HG03354 (cell line): Measurements from ENCODE around the gene PTPRM.

Experiments
- ATAC-seq: cut with Tn5 transposase; IDR thresholded peaks from one replicate; pipeline ENCODE4 v1.9.1; 2021; ENCODE audit warnings: mild to moderate bottlenecking; ENCODE audit not compliant: unreplicated experiment, poor library complexity, severe bottlenecking

The PTPRM gene

DNA sequence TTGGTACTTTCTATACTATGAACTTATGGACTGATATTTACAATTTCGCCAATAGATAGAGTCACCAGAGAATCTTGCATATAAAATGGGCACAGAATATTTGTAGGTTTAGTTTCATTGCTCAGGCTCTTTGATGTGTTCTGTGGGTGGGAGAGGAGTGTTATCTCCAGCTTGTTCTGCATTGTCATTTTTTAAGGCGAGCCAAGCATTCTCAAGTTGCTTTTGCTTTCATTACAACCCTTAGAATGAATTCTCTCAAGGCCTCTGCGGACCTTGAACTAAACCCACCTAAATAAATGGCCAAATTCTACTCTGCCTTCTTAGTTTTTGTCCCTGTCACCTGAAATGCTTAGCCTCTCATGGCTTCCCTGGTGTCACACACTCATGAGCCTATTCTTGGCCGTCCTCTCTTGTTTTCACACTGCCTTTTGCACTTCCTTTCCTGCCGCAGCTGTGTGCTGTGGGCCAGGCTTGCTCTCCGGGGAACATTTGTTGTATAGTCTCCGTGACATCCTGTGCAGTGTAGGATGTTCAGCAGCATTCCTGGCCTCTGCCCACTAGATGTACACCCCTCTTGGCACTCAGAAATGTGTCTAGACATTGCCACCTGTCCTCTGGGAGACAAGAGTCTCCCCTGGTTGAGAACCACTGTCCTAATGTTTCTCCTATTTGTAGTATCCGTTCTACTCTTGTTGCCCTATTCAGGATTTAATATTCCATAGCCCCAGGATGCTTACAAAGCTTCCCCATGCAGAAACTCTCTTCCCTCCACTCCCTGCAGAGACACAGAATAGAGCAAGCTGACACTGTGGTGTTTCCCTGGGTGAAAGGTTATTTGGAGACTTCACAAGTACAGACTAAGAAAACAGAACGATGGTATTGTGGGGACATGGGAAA lies 255.6 kb downstream of the PTPRM start:
- ATAC-seq, result no peak

GRCh38 chr18:7824970-7825369 lies 257.9 kb downstream of the PTPRM start:
- ATAC-seq, result no peak

DNA sequence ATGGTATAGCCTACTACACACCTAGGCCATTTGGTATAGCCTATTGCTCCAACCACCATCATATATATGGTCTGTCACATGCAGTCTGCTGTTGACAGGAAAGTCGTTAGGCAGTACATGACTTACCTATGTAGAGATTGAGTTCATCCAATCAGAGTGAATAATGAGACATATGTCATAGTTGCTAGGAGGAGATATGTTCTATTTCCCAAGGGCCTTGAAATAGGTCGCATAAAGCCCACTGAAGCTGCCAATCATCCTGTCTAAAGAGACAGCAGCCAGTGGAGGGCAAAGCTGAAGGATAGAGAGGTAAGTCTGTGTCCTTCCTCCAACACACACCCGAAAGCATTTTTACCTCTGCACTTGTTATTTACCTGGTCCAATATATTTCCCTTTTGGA lies 263.4 kb downstream of the PTPRM start:
- ATAC-seq, result peak; percentile 79

- no peak for ATAC-seq
Observed at GRCh38 chr18:7839548-7839947, 272.4 kb downstream of the PTPRM start.

- no peak for ATAC-seq
Observed at GRCh38 chr18:7840411-7840810, 273.3 kb downstream of the PTPRM start.

GRCh38 chr18:7844017-7844416 lies 276.9 kb downstream of the PTPRM start:
- no peak for ATAC-seq

DNA sequence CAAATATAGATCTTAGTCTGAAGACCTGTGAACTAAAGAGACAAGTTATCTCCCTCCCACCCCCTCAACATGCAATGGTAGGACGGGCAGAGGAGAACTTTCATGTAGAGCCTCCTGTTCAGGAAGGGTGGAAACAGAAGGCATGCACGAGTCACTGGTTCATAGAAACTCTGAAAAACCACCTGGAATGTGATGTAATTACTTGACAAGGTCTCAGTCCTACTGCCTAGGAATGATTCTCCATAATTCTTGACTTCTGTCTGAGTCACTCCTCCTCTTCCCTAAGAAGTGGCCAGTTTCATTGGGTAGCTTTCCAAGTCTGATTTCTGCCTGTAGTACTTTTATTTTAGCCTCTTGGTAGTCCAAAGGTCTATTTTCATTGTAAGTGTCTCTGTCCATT lies 277.3 kb downstream of the PTPRM start:
- ATAC-seq, result no peak

- no peak for ATAC-seq
Observed at GRCh38 chr18:7846335-7846734, 279.2 kb downstream of the PTPRM start.

GRCh38 chr18:7847357-7848053 lies 280.4 kb downstream of the PTPRM start:
- no peak for ATAC-seq

GRCh38 chr18:7848054-7848412 lies 280.9 kb downstream of the PTPRM start:
- ATAC-seq, result no peak

DNA sequence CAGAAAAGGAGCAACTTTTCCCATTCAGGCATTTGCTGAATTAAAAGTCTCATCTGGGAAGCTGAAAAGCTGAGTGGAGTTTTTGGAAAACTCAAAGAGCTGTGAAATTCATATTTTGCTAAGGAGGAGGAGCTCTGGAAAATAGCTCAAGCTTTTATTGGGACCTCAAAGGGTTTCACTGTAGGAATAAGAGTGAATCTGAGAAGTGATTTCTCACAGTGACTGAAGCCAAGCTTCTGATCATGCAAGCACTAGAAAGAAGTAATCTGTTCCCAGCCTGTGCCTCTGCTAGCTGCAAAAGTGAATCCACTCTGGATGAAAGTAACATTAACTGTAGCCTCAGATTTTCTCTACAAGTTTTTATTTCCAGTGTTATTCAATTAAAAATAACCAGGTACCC lies 283.3 kb downstream of the PTPRM start:
- ATAC-seq, result no peak

DNA sequence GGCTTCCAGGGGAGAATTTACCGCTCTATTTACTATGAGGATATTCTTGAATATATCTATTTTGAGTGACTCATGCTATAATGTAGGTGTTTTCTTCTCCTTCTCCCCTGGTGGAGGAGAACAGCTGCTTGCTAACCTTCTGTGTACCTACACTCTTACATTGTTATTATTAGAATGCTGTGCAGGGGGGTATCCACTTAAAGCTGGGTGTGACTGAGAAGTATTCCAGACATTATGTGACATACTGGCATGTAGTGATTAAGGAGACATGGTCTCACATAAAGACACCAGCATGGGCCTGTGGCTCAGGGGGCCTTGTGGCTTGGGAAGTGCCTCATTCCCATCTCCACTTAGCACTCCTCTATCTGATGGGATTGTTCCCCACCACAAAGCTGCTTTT lies 287.9 kb downstream of the PTPRM start:
- ATAC-seq, result no peak

- ATAC-seq, result no peak
Observed at GRCh38 chr18:7855671-7856070, 288.6 kb downstream of the PTPRM start.

DNA sequence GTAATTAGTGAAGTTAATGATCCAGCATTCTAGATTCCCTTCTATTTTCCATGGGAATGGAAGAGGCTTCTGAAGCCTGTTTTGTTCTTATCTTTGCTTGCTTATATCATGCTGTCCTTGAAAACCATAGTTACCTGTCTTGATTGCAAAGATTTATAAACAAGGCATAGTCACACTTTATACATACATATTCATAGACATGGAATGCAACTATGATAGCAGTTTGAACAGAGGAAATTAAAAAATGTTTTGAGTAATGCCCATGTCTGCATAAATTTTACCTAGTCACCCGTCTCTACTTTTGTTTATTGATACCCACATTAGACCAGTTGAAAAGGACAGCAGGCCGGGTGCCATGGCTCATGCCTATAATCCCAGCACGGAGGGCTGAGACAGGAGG lies 289.0 kb downstream of the PTPRM start:
- ATAC-seq, result no peak

DNA sequence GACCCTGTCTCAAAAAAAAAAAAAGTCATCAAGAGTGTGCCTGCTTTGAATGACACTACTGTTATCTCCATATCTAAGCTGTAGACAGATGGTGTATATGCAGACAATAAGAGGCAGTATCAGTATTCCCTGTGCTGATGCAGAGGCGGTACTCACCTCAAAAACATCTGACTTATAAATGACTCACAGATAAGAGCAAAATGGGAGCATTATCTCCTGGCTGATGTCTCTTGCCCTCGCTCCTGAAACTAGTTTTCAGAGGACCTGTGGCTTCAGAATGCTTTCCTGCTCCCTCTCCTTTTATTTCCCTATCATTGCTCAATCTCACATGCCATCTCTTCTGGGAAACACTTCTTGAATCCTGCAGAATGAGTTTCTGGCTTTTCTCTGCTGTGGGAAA lies 289.6 kb downstream of the PTPRM start:
- no peak for ATAC-seq

- ATAC-seq, result no peak
Observed at GRCh38 chr18:7857562-7857961, 290.4 kb downstream of the PTPRM start.

GRCh38 chr18:7859122-7859521 lies 292.0 kb downstream of the PTPRM start:
- ATAC-seq, result no peak

- no peak for ATAC-seq
Observed at GRCh38 chr18:7870266-7870665, 303.1 kb downstream of the PTPRM start.

DNA sequence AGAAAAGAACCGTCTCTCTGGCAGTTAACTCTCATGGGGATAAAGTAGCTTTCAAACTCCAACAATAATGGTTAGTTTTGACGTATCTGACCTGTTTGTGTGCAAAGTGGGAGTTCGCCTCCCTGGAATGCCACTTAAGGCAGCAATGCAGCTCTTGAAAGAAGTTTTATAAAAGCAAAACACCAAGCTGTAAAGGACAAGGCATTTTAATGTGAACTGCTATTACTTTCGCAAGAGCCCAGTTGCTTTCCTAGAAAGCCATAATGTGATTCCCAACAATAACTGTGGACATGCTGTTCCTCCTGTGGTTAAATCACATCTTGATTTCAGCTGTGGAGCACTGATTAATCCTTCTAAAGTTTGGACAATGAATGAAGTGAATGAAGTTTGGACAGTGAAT lies 303.7 kb downstream of the PTPRM start:
- ATAC-seq, result no peak

DNA sequence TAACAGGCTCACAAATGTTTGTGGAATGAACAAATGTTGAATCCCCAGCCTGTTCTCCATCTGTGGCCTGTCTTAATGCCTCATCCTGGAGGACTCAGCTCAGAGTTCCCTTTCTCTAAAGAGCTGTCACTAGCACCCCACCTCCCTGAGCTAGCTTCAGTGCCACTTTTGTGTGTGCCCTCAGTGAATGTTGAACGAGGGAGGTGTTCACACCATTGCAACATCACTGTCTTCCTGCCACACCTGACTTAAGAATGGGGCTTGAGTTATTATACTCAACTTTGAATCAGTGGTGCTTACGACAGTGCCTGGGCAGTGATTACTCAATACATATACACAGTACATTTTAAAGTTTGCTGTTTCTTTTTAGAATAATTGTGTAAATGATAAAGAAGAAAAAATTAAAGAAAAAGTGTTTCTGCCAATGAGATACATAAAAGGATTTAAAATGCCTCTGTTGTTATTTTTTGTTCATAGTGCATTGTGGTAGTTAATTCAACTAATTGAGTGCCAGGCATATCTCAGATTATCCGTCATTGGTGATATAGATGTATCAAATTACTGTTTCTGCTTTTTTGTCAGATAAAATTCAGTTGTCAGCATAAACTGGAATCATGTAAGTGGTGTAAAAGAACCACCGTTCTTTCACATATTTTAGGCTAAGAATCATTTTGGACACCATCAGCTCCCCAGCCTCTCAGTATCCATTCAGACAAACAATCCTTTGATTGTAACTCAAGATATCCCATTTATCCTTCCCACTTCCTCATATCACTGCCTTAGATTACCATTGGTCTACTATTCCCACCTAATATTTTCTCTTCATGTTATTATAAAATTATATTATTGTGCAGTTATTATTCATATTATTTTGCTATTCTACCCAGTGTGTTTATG lies 304.7 kb downstream of the PTPRM start:
- no peak for ATAC-seq
